ENCODE data around the gene RETREG2. TPM values are rescaled to one million over a fixed set of nuclear protein-coding genes. Genes with fewer than 3 reads are reported as not detected.

Gene RETREG2
- polyA plus RNA-seq, 1 experiment, result 131 TPM

- H3K27me3 ChIP-seq (ENCODE audit: control insufficient read depth, insufficient read depth, low read length), result no peaks in the 10 kb centered on the region
- ChIA-PET POLR2A (interaction anchor here (0.6 to 1.2 kb wide), 5 partner anchors 12 to 725 kb away, joined by 3 to 5 read pairs (median 3); partner anchors contain the start of genes GLB1L and STK16), CTCF (interaction anchor here (0.7 to 4.9 kb wide), 11 partner anchors 9 to 70 kb away, joined by 3 to 29 read pairs (median 5); partner anchors contain the start of genes GLB1L, STK16 and TUBA4B)
- peak overlapping the region; percentile 64 for H3K4me3 ChIP-seq (ENCODE audit: low read depth, low read length)
- no peak for DNase-seq (ENCODE audit: low read depth)
- no peak for TF ChIP-seq CTCF (IDR thresholded peaks at IDR 0.05; ENCODE audit: insufficient read depth, low read depth, low read length)
- peaks cover 36% of the 10 kb centered on the region for H3K36me3 ChIP-seq (ENCODE audit: control insufficient read depth, insufficient read depth, low read length)
Measured at GRCh38 chr2:219230059-219230540, 52.0 kb downstream of the RETREG2 start.

- POLR2A ChIA-PET, result no interaction called here
- H3K27me3 ChIP-seq (ENCODE audit: control insufficient read depth, insufficient read depth, low read length), result no peaks in the 10 kb centered on the region
- H3K4me3 ChIP-seq (ENCODE audit: low read depth, low read length), result no peak overlapping the region
- no peak for TF ChIP-seq CTCF (IDR thresholded peaks at IDR 0.05; ENCODE audit: insufficient read depth, low read depth, low read length)
- no peak for DNase-seq (ENCODE audit: low read depth)
- CTCF ChIA-PET, result interaction anchor here (1.0 to 1.2 kb wide), 2 partner anchors 61 to 64 kb away, joined by 4 read pairs; no protein-coding TSS in a partner anchor
- peaks cover 46% of the 10 kb centered on the region for H3K36me3 ChIP-seq (ENCODE audit: control insufficient read depth, insufficient read depth, low read length)
Measured at GRCh38 chr2:219234331-219234730, 56.3 kb downstream of the RETREG2 start.

Other genes starting within 250 kb of the RETREG2 start
- gene CDK5R2, start 218.6 kb upstream of the RETREG2 start, polyA plus RNA-seq (2011; rRNA removed), result 0.02 TPM in 1 of 2 replicates, not detected in the other
- not detected in 2 replicates for gene FEV, start 193.1 kb upstream of the RETREG2 start, polyA plus RNA-seq (2011; rRNA removed)
- 0.26 TPM in 1 of 2 replicates, not detected in the other for gene CRYBA2, start 184.9 kb upstream of the RETREG2 start, polyA plus RNA-seq (2011; rRNA removed)
- not detected in 2 replicates for gene CFAP65, start 136.8 kb upstream of the RETREG2 start, polyA plus RNA-seq (2011; rRNA removed)
- gene IHH, start 117.4 kb upstream of the RETREG2 start, polyA plus RNA-seq (2011; rRNA removed), result 0.05 TPM in 2 replicates
- gene NHEJ1, start 17.5 kb upstream of the RETREG2 start, polyA plus RNA-seq (2011; rRNA removed), result 23.9 and 24.1 TPM in 2 replicates
- gene SLC23A3, start 8.2 kb upstream of the RETREG2 start, polyA plus RNA-seq (2011; rRNA removed), result 1.1 and 1.3 TPM in 2 replicates
- 43.5 and 66.9 TPM in 2 replicates for gene CNPPD1, start 1.4 kb upstream of the RETREG2 start, polyA plus RNA-seq (2011; rRNA removed)
- 45.6 and 62.9 TPM in 2 replicates for gene ZFAND2B, start 28.5 kb downstream of the RETREG2 start, polyA plus RNA-seq (2011; rRNA removed)
- gene ABCB6, start 40.7 kb downstream of the RETREG2 start, polyA plus RNA-seq (2011; rRNA removed), result 20.3 and 33.4 TPM in 2 replicates
- gene ATG9A, start 51.4 kb downstream of the RETREG2 start, polyA plus RNA-seq (2011; rRNA removed), result 105 and 132 TPM in 2 replicates
- gene ANKZF1, start 51.5 kb downstream of the RETREG2 start, polyA plus RNA-seq (2011; rRNA removed), result 30.0 and 37.7 TPM in 2 replicates
- gene GLB1L, start 67.2 kb downstream of the RETREG2 start, polyA plus RNA-seq (2011; rRNA removed), result 9.4 and 9.5 TPM in 2 replicates
- gene STK16, start 67.2 kb downstream of the RETREG2 start, polyA plus RNA-seq (2011; rRNA removed), result 41.6 and 64.2 TPM in 2 replicates
- not detected in 2 replicates for gene TUBA4B, start 75.0 kb downstream of the RETREG2 start, polyA plus RNA-seq (2011; rRNA removed)
- gene TUBA4A, start 75.6 kb downstream of the RETREG2 start, polyA plus RNA-seq (2011; rRNA removed), result 16.8 and 23.0 TPM in 2 replicates
- gene DNAJB2, start 101.1 kb downstream of the RETREG2 start, polyA plus RNA-seq (2011; rRNA removed), result 45.0 and 57.3 TPM in 2 replicates
- gene PTPRN, start 131.1 kb downstream of the RETREG2 start, polyA plus RNA-seq (2011; rRNA removed), result 3.2 and 7.0 TPM in 2 replicates
- gene RESP18, start 154.5 kb downstream of the RETREG2 start, polyA plus RNA-seq (2011; rRNA removed), result not detected in 2 replicates
- 69.2 and 134 TPM in 2 replicates for gene DNPEP, start 209.6 kb downstream of the RETREG2 start, polyA plus RNA-seq (2011; rRNA removed)
- 5.4 and 7.0 TPM in 2 replicates for gene DES, start 240.1 kb downstream of the RETREG2 start, polyA plus RNA-seq (2011; rRNA removed)

Data from BJ (cell line).